Stomach (tissue), 4 donors: Measurements from ENCODE around the gene CNTROB.

Experiments
- POLR2A ChIP-seq, 4 donors: fragments of 450-650 bp; IDR thresholded peaks; one replicate each; pipeline ENCODE4 v1.6.1; 2016; ENCODE audit warnings: antibody characterized with exemption in 4 of 4, control low read depth in 2 of 4, mild to moderate bottlenecking in 1 of 4, moderate library complexity in 1 of 4
- TF ChIP-seq, protein P1 (sequence below), 7 experiments: fragments of 450-650 bp in 4 of 7; fragments of 200-600 bp in 3 of 7; sonication (generic) in 3 of 7; IDR thresholded peaks; one replicate each; pipeline ENCODE4 v1.5.1; 2016 to 2019; ENCODE audit warnings: antibody characterized with exemption in 7 of 7, control low read depth in 2 of 7, mild to moderate bottlenecking in 1 of 7

DNA sequence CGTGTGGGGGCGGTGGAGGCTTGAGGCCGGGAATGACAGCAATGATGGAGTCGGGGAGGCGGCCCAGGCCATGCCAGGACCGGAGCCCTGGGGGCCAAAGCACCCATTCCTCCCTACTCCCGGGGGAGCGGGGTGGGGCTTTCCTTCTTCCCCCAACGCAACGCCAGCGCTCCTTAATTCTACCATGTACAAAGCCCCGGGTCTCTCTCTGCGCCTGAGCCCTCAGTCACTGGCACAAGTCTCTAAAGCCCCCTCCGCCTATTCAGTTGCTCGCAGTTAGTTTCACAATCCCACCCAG is 15.7 kb upstream of the CNTROB start:
- TF ChIP-seq, protein P1, sequence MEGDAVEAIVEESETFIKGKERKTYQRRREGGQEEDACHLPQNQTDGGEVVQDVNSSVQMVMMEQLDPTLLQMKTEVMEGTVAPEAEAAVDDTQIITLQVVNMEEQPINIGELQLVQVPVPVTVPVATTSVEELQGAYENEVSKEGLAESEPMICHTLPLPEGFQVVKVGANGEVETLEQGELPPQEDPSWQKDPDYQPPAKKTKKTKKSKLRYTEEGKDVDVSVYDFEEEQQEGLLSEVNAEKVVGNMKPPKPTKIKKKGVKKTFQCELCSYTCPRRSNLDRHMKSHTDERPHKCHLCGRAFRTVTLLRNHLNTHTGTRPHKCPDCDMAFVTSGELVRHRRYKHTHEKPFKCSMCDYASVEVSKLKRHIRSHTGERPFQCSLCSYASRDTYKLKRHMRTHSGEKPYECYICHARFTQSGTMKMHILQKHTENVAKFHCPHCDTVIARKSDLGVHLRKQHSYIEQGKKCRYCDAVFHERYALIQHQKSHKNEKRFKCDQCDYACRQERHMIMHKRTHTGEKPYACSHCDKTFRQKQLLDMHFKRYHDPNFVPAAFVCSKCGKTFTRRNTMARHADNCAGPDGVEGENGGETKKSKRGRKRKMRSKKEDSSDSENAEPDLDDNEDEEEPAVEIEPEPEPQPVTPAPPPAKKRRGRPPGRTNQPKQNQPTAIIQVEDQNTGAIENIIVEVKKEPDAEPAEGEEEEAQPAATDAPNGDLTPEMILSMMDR (IDR thresholded peaks at IDR 0.05): no peak
- no peak for TF ChIP-seq POLR2A (IDR thresholded peaks at IDR 0.05)
